IMR-90 (cell line): Measurements from ENCODE around the gene SBK2. TPM values are rescaled to one million over a fixed set of nuclear protein-coding genes. Genes with fewer than 3 reads are reported as not detected.
A peak's percentile ranks its signal among the peaks of the same experiment; 100 is the strongest.

Source experiments
- ATAC-seq: fragments of 200-7000 bp; cut with Tn5 transposase; 2 replicates; pipeline ENCODE4 v1.9.1; 2020; ENCODE audit warnings: low read depth, mild to moderate bottlenecking, moderate library complexity
- BruUV-seq: library from RNA; stranded (reverse); fragments of 400-500 nt; replicated peaks from 2 replicates; lab custom pipeline; 2021; lab: Mats Ljungman, UMichigan
- CTCF ChIA-PET: fragments of 300-600 bp; formaldehyde crosslinking; extraction: SDS; loops from one replicate; lab custom pipeline; 2021; ENCODE audit warnings: antibody characterized with exemption; lab: Yijun Ruan, JAX
- POLR2A ChIA-PET: fragments of 300-600 bp; sonication (Branson Sonifier 250); formaldehyde crosslinking; loops from one replicate; lab custom pipeline; 2022; ENCODE audit warnings: antibody characterized with exemption; ENCODE audit not compliant: unreplicated experiment; lab: Charles Lee
- DNase-seq: peaks from one replicate; pipeline ENCODE4 v3.0.0; 2013
- H2AFZ ChIP-seq: replicated peaks from 2 replicates; pipeline ENCODE3; 2013; ENCODE audit warnings: low read length, mild to moderate bottlenecking; ENCODE audit not compliant: poor library complexity
- H2AK5ac ChIP-seq: 2 replicates; pipeline ENCODE4 v1.6.1; 2013; ENCODE audit warnings: low read depth, low read length, inconsistent platforms
- H2AK9ac ChIP-seq: replicated peaks from 2 replicates; pipeline ENCODE3; 2013; ENCODE audit warnings: mild to moderate bottlenecking, low read depth, low read length, moderate library complexity; ENCODE audit not compliant: poor library complexity
- H2BK120ac ChIP-seq: 2 replicates; pipeline ENCODE4 v1.6.1; 2013; ENCODE audit warnings: low read depth, low read length, inconsistent platforms
- H2BK15ac ChIP-seq: 3 replicates; pipeline ENCODE4 v1.6.1; 2013; ENCODE audit warnings: low read depth, low read length, inconsistent platforms
- H2BK20ac ChIP-seq: 2 replicates; pipeline ENCODE4 v1.6.1; 2013; ENCODE audit warnings: low read depth, mild to moderate bottlenecking, inconsistent platforms, low read length, moderate library complexity
- H2BK5ac ChIP-seq: 2 replicates; pipeline ENCODE4 v1.6.1; 2013; ENCODE audit warnings: mild to moderate bottlenecking, low read depth, low read length, inconsistent platforms; ENCODE audit not compliant: poor library complexity, severe bottlenecking
- H3K14ac ChIP-seq: replicated peaks from 2 replicates; pipeline ENCODE4 v1.6.1; 2013; ENCODE audit warnings: low read depth, low read length, inconsistent platforms
- H3K18ac ChIP-seq: 2 replicates; pipeline ENCODE4 v1.6.1; 2013; ENCODE audit warnings: low read depth, low read length, control low read depth
- H3K23ac ChIP-seq: 2 replicates; pipeline ENCODE4 v1.6.1; 2013; ENCODE audit warnings: low read depth, low read length, inconsistent platforms
- H3K27ac ChIP-seq: 2 replicates; pipeline ENCODE4 v1.5.1; 2013; ENCODE audit warnings: mild to moderate bottlenecking, control low read depth, low read length; ENCODE audit not compliant: insufficient read depth
- H3K27me3 ChIP-seq: 2 replicates; pipeline ENCODE4 v1.6.1; 2013; ENCODE audit warnings: low read length; ENCODE audit not compliant: control insufficient read depth, insufficient read depth
- H3K36me3 ChIP-seq: 2 replicates; pipeline ENCODE4 v1.6.1; 2013; ENCODE audit warnings: low read length, mixed read lengths; ENCODE audit not compliant: control insufficient read depth, insufficient read depth
- H3K4ac ChIP-seq: 2 replicates; pipeline ENCODE4 v1.6.1; 2013; ENCODE audit warnings: low read depth, low read length, inconsistent platforms
- H3K4me1 ChIP-seq: 2 replicates; pipeline ENCODE4 v1.6.1; 2013; ENCODE audit warnings: low read length, mixed read lengths; ENCODE audit not compliant: control insufficient read depth, insufficient read depth
- H3K4me2 ChIP-seq: 2 replicates; pipeline ENCODE4 v1.6.1; 2013; ENCODE audit warnings: low read depth, mild to moderate bottlenecking, control low read depth, low read length, moderate library complexity
- H3K4me3 ChIP-seq: 2 replicates; pipeline ENCODE4 v1.5.1; 2013; ENCODE audit warnings: low read depth, mild to moderate bottlenecking, control low read depth, low read length, moderate library complexity; ENCODE audit not compliant: insufficient read depth
- H3K56ac ChIP-seq: 2 replicates; pipeline ENCODE4 v1.6.1; 2013; ENCODE audit warnings: low read length, inconsistent platforms; ENCODE audit not compliant: insufficient read depth; ENCODE audit errors: extremely low read depth
- H3K79me1 ChIP-seq, 2 experiments: 2 replicates each; pipeline ENCODE4 v1.6.1; 2013; ENCODE audit warnings: low read length in 2 of 2, inconsistent platforms in 1 of 2, low read depth in 1 of 2
- H3K9ac ChIP-seq: 2 replicates; pipeline ENCODE4 v1.6.1; 2013; ENCODE audit warnings: low read depth, low read length, control low read depth
- H3K9me1 ChIP-seq: 2 replicates; pipeline ENCODE4 v1.6.1; 2013; ENCODE audit warnings: low read length, inconsistent platforms; ENCODE audit not compliant: insufficient read depth
- H3K9me3 ChIP-seq: 2 replicates; pipeline ENCODE4 v1.6.1; 2013; ENCODE audit warnings: low read length; ENCODE audit not compliant: control insufficient read depth, insufficient read depth
- H4K20me1 ChIP-seq: 2 replicates; pipeline ENCODE4 v1.6.1; 2013; ENCODE audit warnings: low read length, inconsistent platforms; ENCODE audit not compliant: insufficient read depth
- H4K5ac ChIP-seq: 2 replicates; pipeline ENCODE4 v1.6.1; 2013; ENCODE audit warnings: mild to moderate bottlenecking, low read depth, low read length, control low read depth
- H4K8ac ChIP-seq, 2 experiments: 2 replicates each; pipeline ENCODE4 v1.6.1; 2013; ENCODE audit warnings: low read depth in 2 of 2, low read length in 2 of 2, control low read depth in 1 of 2, inconsistent platforms in 1 of 2
- H4K91ac ChIP-seq: 2 replicates; pipeline ENCODE4 v1.6.1; 2013; ENCODE audit warnings: low read depth, low read length, inconsistent platforms; ENCODE audit not compliant: insufficient read depth
- BHLHE40 ChIP-seq: fragments of 150-350 bp; IDR thresholded peaks from 2 replicates; pipeline ENCODE4 v1.6.1; 2016; ENCODE audit warnings: mild to moderate bottlenecking, low read depth, low read length
- CEBPB ChIP-seq: IDR thresholded peaks from 2 replicates; pipeline ENCODE4 v1.6.1; 2012; ENCODE audit warnings: low read depth, low read length, improper control_type of control experiment
- CHD1 ChIP-seq: IDR thresholded peaks from 2 replicates; pipeline ENCODE4 v1.6.1; 2012; ENCODE audit warnings: low read depth, low read length, improper control_type of control experiment
- MAFK ChIP-seq: IDR thresholded peaks from 2 replicates; pipeline ENCODE4 v1.6.1; 2012; ENCODE audit warnings: low read depth, low read length, improper control_type of control experiment
- MAZ ChIP-seq: IDR thresholded peaks from 2 replicates; pipeline ENCODE4 v1.6.1; 2012; ENCODE audit warnings: low read depth, mild to moderate bottlenecking, low read length, improper control_type of control experiment, moderate library complexity, borderline replicate concordance
- MXI1 ChIP-seq: IDR thresholded peaks from 2 replicates; pipeline ENCODE4 v1.6.1; 2012; ENCODE audit warnings: low read depth, mild to moderate bottlenecking, low read length, moderate library complexity, borderline replicate concordance
- POLR2A ChIP-seq: IDR thresholded peaks from 2 replicates; pipeline ENCODE4 v1.6.1; 2012; ENCODE audit warnings: mild to moderate bottlenecking, low read depth, low read length
- RAD21 ChIP-seq: IDR thresholded peaks from 2 replicates; pipeline ENCODE4 v1.6.1; 2012; ENCODE audit warnings: low read length, improper control_type of control experiment
- SMC3 ChIP-seq: fragments of 150-350 bp; IDR thresholded peaks from 2 replicates; pipeline ENCODE4 v1.6.1; 2016; ENCODE audit warnings: low read depth, mild to moderate bottlenecking, antibody characterized with exemption, low read length, moderate library complexity
- WGBS, 2 experiments: methylation state at CpG; one replicate each; pipeline versions ENCODE4 v1.1.5 to v1.1.7; 2013; ENCODE audit warnings: missing lambda C conversion rate in 2 of 2; ENCODE audit not compliant: insufficient read length in 1 of 2; ENCODE audit errors: extremely low coverage in 2 of 2; 5-methylcytosine and 5-hydroxymethylcytosine counted together
- dilution Hi-C: fragments of 300-500 bp; cut with HindIII; formaldehyde crosslinking; loops from one replicate; pipeline ENCODE4 v1.14.3; 2018; ENCODE audit warnings: low sequenced_read_pairs; ENCODE audit not compliant: unreplicated experiment
- in situ Hi-C: fragments of 300-500 bp; cut with MboI; formaldehyde crosslinking; loops from 3 replicates; pipeline ENCODE4 v1.14.3; 2019; ENCODE audit warnings: low sequenced_read_pairs, inconsistent platforms, mixed read lengths
- intact Hi-C: fragments of 100-400 bp; cut with micrococcal nuclease; formaldehyde crosslinking; loops from 2 replicates; pipeline ENCODE4 v1.10.0; 2022
- polyA plus RNA-seq, 3 experiments: library from polyadenylated mRNA; depleted of rRNA; stranded (reverse); fragments of >200 nt; gene quantifications; 2 replicates each; pipeline ENCODE4 v1.2.3, GENCODE V29; 2012; ENCODE audit warnings: low replicate concordance in 1 of 3
- total RNA-seq: library from RNA; depleted of rRNA; stranded (reverse); fragments of >200 nt; gene quantifications from 2 replicates; pipeline ENCODE4 v1.2.3, GENCODE V29; 2012
- TF ChIP-seq, protein P1 (sequence below): fragments of 150-350 bp; IDR thresholded peaks from 2 replicates; pipeline ENCODE4 v1.6.1; 2016; ENCODE audit warnings: low read depth, mild to moderate bottlenecking, low read length, moderate library complexity, borderline replicate concordance
- TF ChIP-seq, protein P2 (sequence below): fragments of 150-350 bp; IDR thresholded peaks from 2 replicates; pipeline ENCODE4 v1.6.1; 2017; ENCODE audit warnings: mild to moderate bottlenecking, antibody characterized with exemption, low read length, low read depth

The SBK2 gene
- total and polyA plus RNA-seq, 2 of the 4 experiments (the other 2 are of a cell fraction): 0.48 TPM; not detected in 1

GRCh38 chr19:55484593-55485438 lies 52.1 kb downstream of the SBK2 start, which contains the start of gene NAT14:
NAT14 (plus strand) TSS chr19:55485188; CDS start chr19:55485709, 521 bp downstream.
- WGBS, 2 experiments: 5% methylated on average over 19 of the region's 78 CpGs; no CpG with 5 or more reads in 1 of the 2 experiments
- no TSS peak for BruUV-seq
- Histone ChIP-seq H2AK5ac (peak within 1 kb of the TSS; percentile 85), H2AK9ac (peak within 1 kb of the TSS; percentile 99), H3K9me3 (no peaks in the 10 kb centered on the region), H3K4me1 (peaks cover 30% of the 10 kb centered on the region), H3K9ac (peak within 1 kb of the TSS; percentile 84), H4K91ac (peak within 1 kb of the TSS; percentile 83), H2BK120ac (peak within 1 kb of the TSS; percentile 86), H2AFZ (peak within 1 kb of the TSS; percentile 93), H4K8ac (peak within 1 kb of the TSS; percentile 83 to 90), H3K14ac (peak within 1 kb of the TSS; percentile 98), H3K79me1 (peaks cover 5 to 39% of the 10 kb centered on the region in 2 experiments), H4K5ac (peak within 1 kb of the TSS; percentile 81), H3K9me1 (peaks cover 5% of the 10 kb centered on the region; the same call in 1 of the 2 replicates), H4K20me1 (0 out of 2 replicates have a peak, but pooled peaks cover 4% of the 10 kb centered on the region), H3K4ac (peak within 1 kb of the TSS; percentile 96), H3K27me3 (no peaks in the 10 kb centered on the region), H3K23ac (peak within 1 kb of the TSS; percentile 94), H2BK15ac (peak within 1 kb of the TSS; percentile 38; the same call in 1 of the 3 replicates), H3K36me3 (peaks cover 12% of the 10 kb centered on the region; the same call in 1 of the 2 replicates), H3K4me3 (peak within 1 kb of the TSS; percentile 80), H2BK5ac (peak within 1 kb of the TSS; percentile 68), H3K56ac (no peak within 1 kb of the TSS; the same call in 1 of the 2 replicates), H3K18ac (peak within 1 kb of the TSS; percentile 14; the same call in 1 of the 2 replicates), H2BK20ac (no peak within 1 kb of the TSS), H3K27ac (peak within 1 kb of the TSS; percentile 89), H3K4me2 (peak within 1 kb of the TSS; percentile 91)
- dilution Hi-C loops (no loop called here), in situ Hi-C loops (loop anchor here (25.0 kb wide), 1 partner anchor 1023 kb away; the partner anchor contains the start of genes CDC42EP5 and LENG9), intact Hi-C loops (no loop called here)
- ATAC-seq (peak; percentile 38), DNase-seq (peak; percentile 48)
- no peak for TF ChIP-seq SMC3
- TF ChIP-seq CHD1: no peak
- peak; percentile 95 for TF ChIP-seq MAZ
- TF ChIP-seq MXI1: peak; percentile 90
- no peak for TF ChIP-seq MAFK
- TF ChIP-seq CEBPB: no peak
- TF ChIP-seq, protein P1, sequence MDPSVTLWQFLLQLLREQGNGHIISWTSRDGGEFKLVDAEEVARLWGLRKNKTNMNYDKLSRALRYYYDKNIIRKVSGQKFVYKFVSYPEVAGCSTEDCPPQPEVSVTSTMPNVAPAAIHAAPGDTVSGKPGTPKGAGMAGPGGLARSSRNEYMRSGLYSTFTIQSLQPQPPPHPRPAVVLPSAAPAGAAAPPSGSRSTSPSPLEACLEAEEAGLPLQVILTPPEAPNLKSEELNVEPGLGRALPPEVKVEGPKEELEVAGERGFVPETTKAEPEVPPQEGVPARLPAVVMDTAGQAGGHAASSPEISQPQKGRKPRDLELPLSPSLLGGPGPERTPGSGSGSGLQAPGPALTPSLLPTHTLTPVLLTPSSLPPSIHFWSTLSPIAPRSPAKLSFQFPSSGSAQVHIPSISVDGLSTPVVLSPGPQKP: no peak
- peak; percentile 25; the same call in 1 of the 2 replicates for TF ChIP-seq POLR2A
- no peak for TF ChIP-seq BHLHE40
- no peak for TF ChIP-seq RAD21
- TF ChIP-seq, protein P2, sequence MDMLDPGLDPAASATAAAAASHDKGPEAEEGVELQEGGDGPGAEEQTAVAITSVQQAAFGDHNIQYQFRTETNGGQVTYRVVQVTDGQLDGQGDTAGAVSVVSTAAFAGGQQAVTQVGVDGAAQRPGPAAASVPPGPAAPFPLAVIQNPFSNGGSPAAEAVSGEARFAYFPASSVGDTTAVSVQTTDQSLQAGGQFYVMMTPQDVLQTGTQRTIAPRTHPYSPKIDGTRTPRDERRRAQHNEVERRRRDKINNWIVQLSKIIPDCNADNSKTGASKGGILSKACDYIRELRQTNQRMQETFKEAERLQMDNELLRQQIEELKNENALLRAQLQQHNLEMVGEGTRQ: no peak
- ChIA-PET POLR2A (interaction anchor here (0.6 to 2.2 kb wide), 2 partner anchors 9 to 156 kb away, joined by 8 to 21 read pairs; partner anchors contain the start of genes ZNF580 and ZNF628), CTCF (interaction anchor here (0.7 to 1.0 kb wide), 2 partner anchors 17 to 19 kb away, joined by 4 to 6 read pairs; no protein-coding TSS in a partner anchor)
